HG03558 (cell line): ENCODE data around the gene CTAGE4.
"Not testable (repeated sequence)": the region's sequence is repeated elsewhere in the genome, so short reads cannot be mapped to it uniquely, and the experiment has no call there.

ENCODE experiments used
- ATAC-seq: cut with Tn5 transposase; IDR thresholded peaks from one replicate; pipeline ENCODE4 v1.9.1; 2021; ENCODE audit warnings: moderate number of reproducible peaks; ENCODE audit not compliant: unreplicated experiment; ENCODE audit errors: extremely low read depth

The CTAGE4 gene

GRCh38 chr7:144183166-144183565 lies at the start of gene CTAGE4:
CTAGE4 (plus strand) TSS chr7:144183466; CDS start chr7:144183504, 38 bp downstream.
- ATAC-seq = not testable (repeated sequence)

GRCh38 chr7:144134116-144134515 lies 49.1 kb upstream of the CTAGE4 start:
- ATAC-seq = no peak

GRCh38 chr7:144137501-144137900 lies 45.8 kb upstream of the CTAGE4 start:
- no peak for ATAC-seq

GRCh38 chr7:144142187-144142586 lies 41.1 kb upstream of the CTAGE4 start:
- no peak for ATAC-seq

- no peak for ATAC-seq
Observed at GRCh38 chr7:144144426-144144825, 38.8 kb upstream of the CTAGE4 start.

- no peak for ATAC-seq
Observed at GRCh38 chr7:144148224-144148827, 34.9 kb upstream of the CTAGE4 start.

GRCh38 chr7:144158861-144159260 lies 24.4 kb upstream of the CTAGE4 start:
- no peak for ATAC-seq

- ATAC-seq = no peak
Observed at GRCh38 chr7:144164784-144165183, 18.5 kb upstream of the CTAGE4 start.

GRCh38 chr7:144171594-144172350 lies 11.5 kb upstream of the CTAGE4 start:
- not testable (repeated sequence) for ATAC-seq

GRCh38 chr7:144174613-144175012 lies 8.7 kb upstream of the CTAGE4 start:
- ATAC-seq = no peak

GRCh38 chr7:144178380-144179164 lies 4.7 kb upstream of the CTAGE4 start:
- peak; percentile 79 for ATAC-seq

GRCh38 chr7:144179165-144179479 lies 4.1 kb upstream of the CTAGE4 start:
- not testable (repeated sequence) for ATAC-seq

- not testable (repeated sequence) for ATAC-seq
Observed at GRCh38 chr7:144187848-144188247, 4.6 kb downstream of the CTAGE4 start.

- not testable (repeated sequence) for ATAC-seq
Observed at GRCh38 chr7:144188578-144189171, 5.4 kb downstream of the CTAGE4 start.

- not testable (repeated sequence) for ATAC-seq
Observed at GRCh38 chr7:144193782-144194181, 10.5 kb downstream of the CTAGE4 start.

GRCh38 chr7:144194453-144194852 lies 11.2 kb downstream of the CTAGE4 start:
- not testable (repeated sequence) for ATAC-seq

- ATAC-seq = peak; percentile 41
Observed at GRCh38 chr7:144195212-144195872, 12.1 kb downstream of the CTAGE4 start, which contains the start of gene ARHGEF35. ARHGEF35 (minus strand) TSS chr7:144195833; CDS start chr7:144188383, 7,450 bp downstream.

GRCh38 chr7:144198934-144199333 lies 15.7 kb downstream of the CTAGE4 start:
- ATAC-seq = not testable (repeated sequence)

GRCh38 chr7:144201978-144202377 lies 18.7 kb downstream of the CTAGE4 start:
- peak; percentile 20 for ATAC-seq

- ATAC-seq = not testable (repeated sequence)
Observed at GRCh38 chr7:144203086-144203485, 19.8 kb downstream of the CTAGE4 start.
